ENCODE measurements around the gene CDIPT. TPM values are rescaled to one million over a fixed set of nuclear protein-coding genes. Genes with fewer than 3 reads are reported as not detected.

CDIPT gene
- total RNA-seq, 1 experiment from 2014 or later, result 57.1 TPM

- TF ChIP-seq CTCF (IDR thresholded peaks at IDR 0.05; ENCODE audit: insufficient read depth in 1 of 2, low read depth in 1 of 2, low read length in 1 of 2, severe bottlenecking in 1 of 2, unreplicated experiment in 1 of 2), result no peak
- Mint-ChIP-seq H3K27ac (ENCODE audit: unreplicated experiment) (no peak overlapping the region), H3K27me3 (ENCODE audit: insufficient read depth, unreplicated experiment) (no peaks in the 10 kb centered on the region), H3K4me3 (ENCODE audit: unreplicated experiment) (no peak overlapping the region), H3K36me3 (ENCODE audit: insufficient read depth, unreplicated experiment) (peaks cover 11% of the 10 kb centered on the region), H3K4me1 (ENCODE audit: low read depth, unreplicated experiment) (peaks cover 6% of the 10 kb centered on the region), H3K9me3 (ENCODE audit: unreplicated experiment) (no peaks in the 10 kb centered on the region)
- H3K4me1 ChIP-seq, result peaks cover 7% of the 10 kb centered on the region; the same call in 1 of the 2 replicates
- H3K36me3 ChIP-seq (ENCODE audit: control insufficient read depth, insufficient read depth, low read length), result no peaks in the 10 kb centered on the region
- intact Hi-C loops (cut with micrococcal nuclease; ENCODE audit: unreplicated experiment), result no loop called here
- DNase-seq, result no peak
- BruUV-seq (replicated peaks), result no TSS peak
- ChIA-PET CTCF (no interaction called here), POLR2A (no interaction called here)
- no peaks in the 10 kb centered on the region for H3K9me3 ChIP-seq
- H3K4me3 ChIP-seq (ENCODE audit: low read depth, low read length), result no peak overlapping the region
- H3K27me3 ChIP-seq (replicated peaks; ENCODE audit: control insufficient read depth, insufficient read depth, low read length), result no peaks in the 10 kb centered on the region
These were observed 10.4 kb downstream of the CDIPT start for GRCh38 chr16:29852654-29853053.

- H3K4me3 Mint-ChIP-seq (ENCODE audit: unreplicated experiment), result no peak overlapping the region
- H3K4me1 Mint-ChIP-seq (ENCODE audit: low read depth, unreplicated experiment), result peaks cover 6% of the 10 kb centered on the region
- H3K9me3 ChIP-seq, result no peaks in the 10 kb centered on the region
- TF ChIP-seq CTCF (IDR thresholded peaks at IDR 0.05; ENCODE audit: insufficient read depth in 1 of 2, low read depth in 1 of 2, low read length in 1 of 2, severe bottlenecking in 1 of 2, unreplicated experiment in 1 of 2), result no peak
- no peak overlapping the region for H3K4me3 ChIP-seq (ENCODE audit: low read depth, low read length)
- peaks cover 7% of the 10 kb centered on the region; the same call in 1 of the 2 replicates for H3K4me1 ChIP-seq
- BruUV-seq (replicated peaks), result no TSS peak
- no peaks in the 10 kb centered on the region for H3K27me3 Mint-ChIP-seq (ENCODE audit: insufficient read depth, unreplicated experiment)
- peaks cover 17% of the 10 kb centered on the region for H3K36me3 Mint-ChIP-seq (ENCODE audit: insufficient read depth, unreplicated experiment)
- no peaks in the 10 kb centered on the region for H3K27me3 ChIP-seq (replicated peaks; ENCODE audit: control insufficient read depth, insufficient read depth, low read length)
- intact Hi-C loops (cut with micrococcal nuclease; ENCODE audit: unreplicated experiment), result no loop called here
- H3K27ac Mint-ChIP-seq (ENCODE audit: unreplicated experiment), result no peak overlapping the region
- ChIA-PET POLR2A (interaction anchor here (0.6 kb wide), 1 partner anchor 925 kb away, joined by 3 read pairs; no protein-coding TSS in a partner anchor), CTCF (interaction anchor here (0.7 kb wide), 1 partner anchor 506 kb away, joined by 4 read pairs; no protein-coding TSS in a partner anchor)
- DNase-seq, result no peak
- no peaks in the 10 kb centered on the region for H3K9me3 Mint-ChIP-seq (ENCODE audit: unreplicated experiment)
- H3K36me3 ChIP-seq (ENCODE audit: control insufficient read depth, insufficient read depth, low read length), result 0 out of 2 replicates have a peak, but pooled peaks cover 3% of the 10 kb centered on the region
These were observed 12.0 kb downstream of the CDIPT start for GRCh38 chr16:29850998-29851397.

DNA sequence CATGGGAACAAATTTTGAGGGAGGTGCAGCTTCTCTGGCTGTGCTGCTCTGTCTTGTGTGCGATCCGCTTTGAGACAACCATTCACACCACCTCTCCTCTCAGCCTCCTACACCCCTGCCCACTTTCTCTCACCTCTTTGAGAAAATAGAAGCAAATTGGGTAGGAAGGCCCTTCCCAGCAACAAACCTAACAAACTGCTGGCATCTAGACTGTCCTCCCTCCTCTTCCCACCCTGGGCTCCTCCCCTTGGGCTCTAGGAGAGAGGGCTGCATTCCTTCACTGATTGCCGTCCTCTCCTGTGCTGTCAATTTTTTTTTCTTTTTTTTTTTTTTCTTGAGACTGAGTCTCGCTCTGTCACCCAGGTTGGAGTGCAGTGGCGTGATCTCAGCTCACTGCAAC lies 13.5 kb downstream of the CDIPT start:
- H3K9me3 Mint-ChIP-seq (ENCODE audit: unreplicated experiment), result no peaks in the 10 kb centered on the region
- no peak overlapping the region for H3K4me3 ChIP-seq (ENCODE audit: low read depth, low read length)
- intact Hi-C loops (cut with micrococcal nuclease; ENCODE audit: unreplicated experiment), result loop anchor here (2.0 kb wide), 1 partner anchor 33 kb away; the partner anchor contains the start of gene PAGR1
- H3K36me3 Mint-ChIP-seq (ENCODE audit: insufficient read depth, unreplicated experiment), result peaks cover 22% of the 10 kb centered on the region
- peaks cover 6% of the 10 kb centered on the region for H3K4me1 Mint-ChIP-seq (ENCODE audit: low read depth, unreplicated experiment)
- H3K36me3 ChIP-seq (ENCODE audit: control insufficient read depth, insufficient read depth, low read length), result 0 out of 2 replicates have a peak, but pooled peaks cover 3% of the 10 kb centered on the region
- POLR2A ChIA-PET, result interaction anchor here (1.8 kb wide), 1 partner anchor 20 kb away, joined by 7 read pairs; no protein-coding TSS in a partner anchor
- BruUV-seq (replicated peaks), result no TSS peak
- H3K27me3 ChIP-seq (replicated peaks; ENCODE audit: control insufficient read depth, insufficient read depth, low read length), result no peaks in the 10 kb centered on the region
- peak; percentile 62 for DNase-seq
- no peak for TF ChIP-seq CTCF (IDR thresholded peaks at IDR 0.05; ENCODE audit: insufficient read depth in 1 of 2, low read depth in 1 of 2, low read length in 1 of 2, severe bottlenecking in 1 of 2, unreplicated experiment in 1 of 2)
- peak overlapping the region; percentile 10 for H3K27ac Mint-ChIP-seq (ENCODE audit: unreplicated experiment)
- peaks cover 7% of the 10 kb centered on the region; the same call in 1 of the 2 replicates for H3K4me1 ChIP-seq
- H3K4me3 Mint-ChIP-seq (ENCODE audit: unreplicated experiment), result no peak overlapping the region
- no peaks in the 10 kb centered on the region for H3K27me3 Mint-ChIP-seq (ENCODE audit: insufficient read depth, unreplicated experiment)
- H3K9me3 ChIP-seq, result no peaks in the 10 kb centered on the region
- CTCF ChIA-PET, result interaction anchor here (0.6 to 1.8 kb wide), 9 partner anchors 16 to 138 kb away, joined by 3 to 26 read pairs (median 5); partner anchors contain the start of genes MAZ and TMEM219
